ENCODE data around the gene DCT.

DCT gene

GRCh38 chr13:94394723-94395122 is 84.8 kb downstream of the DCT start:
- Mint-ChIP-seq H3K4me1 (ENCODE audit: low read depth) (peaks cover 7% of the 10 kb centered on the region), H3K36me3 (ENCODE audit: low read depth) (no peaks in the 10 kb centered on the region), H3K27ac (no peak overlapping the region), H3K27me3 (peaks cover 6% of the 10 kb centered on the region), H3K4me3 (no peak overlapping the region), H3K9me3 (no peaks in the 10 kb centered on the region)

GRCh38 chr13:94390881-94391280 is 88.6 kb downstream of the DCT start:
- H3K4me3 Mint-ChIP-seq, result no peak overlapping the region
- H3K9me3 Mint-ChIP-seq, result no peaks in the 10 kb centered on the region
- no peak overlapping the region for H3K27ac Mint-ChIP-seq
- H3K4me1 Mint-ChIP-seq (ENCODE audit: low read depth), result peaks cover 8% of the 10 kb centered on the region
- no peaks in the 10 kb centered on the region for H3K36me3 Mint-ChIP-seq (ENCODE audit: low read depth)
- H3K27me3 Mint-ChIP-seq, result no peaks in the 10 kb centered on the region

DNA sequence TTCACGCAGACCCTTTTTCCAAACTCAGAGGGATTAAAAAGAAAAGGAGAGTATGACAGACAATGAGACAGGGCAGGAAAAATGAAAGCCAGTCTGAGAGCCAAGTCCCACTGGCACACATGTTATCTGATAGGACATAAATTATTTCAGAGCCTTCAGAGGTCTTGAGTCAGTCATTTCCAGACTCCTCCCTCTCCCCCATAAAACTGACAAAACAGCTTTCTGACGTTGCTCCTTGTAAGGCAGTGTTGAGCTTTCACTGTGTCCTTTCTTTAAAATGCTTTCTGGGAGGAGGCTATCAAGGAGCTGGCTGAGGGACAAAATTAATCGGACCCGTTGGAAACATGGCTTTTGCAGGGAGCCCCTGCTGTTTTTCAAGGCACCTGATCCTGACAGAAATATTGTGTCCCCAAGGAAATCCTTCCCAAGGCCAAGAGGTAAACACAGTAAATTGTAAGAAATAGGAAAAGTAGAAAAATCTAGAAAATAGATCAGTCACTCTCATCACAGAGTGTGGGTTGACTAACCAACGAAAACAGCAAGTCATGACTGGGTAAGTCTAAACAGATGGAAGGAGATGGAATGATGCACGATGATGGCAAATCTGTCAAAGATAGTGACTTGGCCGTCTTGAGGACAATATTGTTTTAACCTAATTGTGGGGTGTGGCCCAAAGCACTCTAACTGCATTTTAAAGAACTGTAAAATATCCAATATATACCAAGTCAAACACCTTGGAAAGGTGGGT is 89.7 kb downstream of the DCT start:
- H3K9me3 Mint-ChIP-seq, result no peaks in the 10 kb centered on the region
- no peak overlapping the region for H3K27ac Mint-ChIP-seq
- H3K36me3 Mint-ChIP-seq (ENCODE audit: low read depth), result no peaks in the 10 kb centered on the region
- H3K27me3 Mint-ChIP-seq, result no peaks in the 10 kb centered on the region
- peaks cover 8% of the 10 kb centered on the region for H3K4me1 Mint-ChIP-seq (ENCODE audit: low read depth)
- no peak overlapping the region for H3K4me3 Mint-ChIP-seq

DNA sequence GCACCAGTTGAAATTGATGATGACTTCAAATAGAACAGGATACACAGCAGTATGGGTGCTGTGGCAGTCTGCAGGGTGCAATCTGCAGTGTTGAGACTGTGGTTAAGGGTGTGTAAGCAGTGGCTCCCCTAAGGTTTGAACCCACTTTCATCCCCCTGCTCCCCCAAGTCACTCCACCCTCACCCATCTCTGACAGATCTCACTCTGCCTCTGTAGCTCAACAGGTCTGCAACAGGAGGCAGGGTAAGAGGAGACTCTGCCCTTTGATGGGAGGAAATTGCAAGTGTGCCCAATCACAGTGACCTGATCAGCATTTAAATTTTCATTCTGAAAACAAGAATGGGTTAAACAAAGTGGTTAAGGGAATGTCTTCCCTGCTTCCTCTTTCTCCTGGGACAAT is 92.4 kb downstream of the DCT start:
- no peak overlapping the region for H3K27ac Mint-ChIP-seq
- H3K4me1 Mint-ChIP-seq (ENCODE audit: low read depth), result peaks cover 8% of the 10 kb centered on the region
- H3K4me3 Mint-ChIP-seq, result no peak overlapping the region
- H3K9me3 Mint-ChIP-seq, result no peaks in the 10 kb centered on the region
- H3K36me3 Mint-ChIP-seq (ENCODE audit: low read depth), result no peaks in the 10 kb centered on the region
- no peaks in the 10 kb centered on the region for H3K27me3 Mint-ChIP-seq
